HG02852 (cell line): ENCODE data around the gene SULT6B1.
"Not testable (repeated sequence)": the region's sequence is repeated elsewhere in the genome, so short reads cannot be mapped to it uniquely, and the experiment has no call there.

Source experiments
- ATAC-seq: cut with Tn5 transposase; IDR thresholded peaks from one replicate; pipeline ENCODE4 v1.9.1; 2021; ENCODE audit warnings: mild to moderate bottlenecking, moderate library complexity; ENCODE audit not compliant: unreplicated experiment

SULT6B1 gene

GRCh38 chr2:37196320-37197195 is 8.1 kb upstream of the SULT6B1 start, which contains the start of gene CEBPZOS:
CEBPZOS (plus strand) TSS chr2:37196496; CDS start chr2:37199705, 3,209 bp downstream.
- ATAC-seq = peak; percentile 70

- ATAC-seq = not testable (repeated sequence)
Observed at GRCh38 chr2:37195862-37196319, 7.4 kb upstream of the SULT6B1 start.

- ATAC-seq = no peak
Observed at GRCh38 chr2:37192551-37192950, 4.1 kb upstream of the SULT6B1 start.

- no peak for ATAC-seq
Observed at GRCh38 chr2:37191747-37192146, 3.3 kb upstream of the SULT6B1 start.

- ATAC-seq = no peak
Observed at GRCh38 chr2:37191253-37191652, 2.8 kb upstream of the SULT6B1 start.

GRCh38 chr2:37190290-37190689 is 1.8 kb upstream of the SULT6B1 start:
- no peak for ATAC-seq

GRCh38 chr2:37189452-37190153 is 1.1 kb upstream of the SULT6B1 start:
- no peak for ATAC-seq

- no peak for ATAC-seq
Observed at GRCh38 chr2:37181726-37182684, 6.5 kb downstream of the SULT6B1 start.

- no peak for ATAC-seq
Observed at GRCh38 chr2:37180640-37181039, 7.8 kb downstream of the SULT6B1 start.

GRCh38 chr2:37180006-37180639 is 8.3 kb downstream of the SULT6B1 start:
- ATAC-seq = no peak

- no peak for ATAC-seq
Observed at GRCh38 chr2:37173741-37174140, 14.7 kb downstream of the SULT6B1 start.

- no peak for ATAC-seq
Observed at GRCh38 chr2:37171624-37171950, 16.9 kb downstream of the SULT6B1 start.

GRCh38 chr2:37168217-37168981 is 20.1 kb downstream of the SULT6B1 start:
- no peak for ATAC-seq

- ATAC-seq = no peak
Observed at GRCh38 chr2:37167636-37168180, 20.8 kb downstream of the SULT6B1 start.

GRCh38 chr2:37164757-37165156 is 23.7 kb downstream of the SULT6B1 start:
- no peak for ATAC-seq

- peak; percentile 87 for ATAC-seq
Observed at GRCh38 chr2:37156857-37157714, 31.4 kb downstream of the SULT6B1 start, which contains the start of gene EIF2AK2. EIF2AK2 (minus strand) TSS chr2:37156980; CDS start chr2:37147806, 9,174 bp downstream.

- peak; percentile 36 for ATAC-seq
Observed at GRCh38 chr2:37156071-37156856, 32.2 kb downstream of the SULT6B1 start.

GRCh38 chr2:37154785-37155184 is 33.7 kb downstream of the SULT6B1 start:
- ATAC-seq = no peak
